ENCODE results near the gene WNT10A.

- TF ChIP-seq CTCF (IDR thresholded peaks at IDR 0.05) (no peak), EP300 (IDR thresholded peaks at IDR 0.05) (no peak), POLR2A (IDR thresholded peaks at IDR 0.05) (no peak), POLR2AphosphoS5 (IDR thresholded peaks at IDR 0.05) (no peak)
Measured at GRCh38 chr2:218832520-218832919, 48.1 kb upstream of the WNT10A start.
